GM12878 (cell line): ENCODE results near the gene PPT1. TPM values are rescaled to one million over a fixed set of nuclear protein-coding genes. Genes with fewer than 3 reads are reported as not detected.

ENCODE experiments used
- ATF7 ChIP-seq: fragments of 450-650 bp; IDR thresholded peaks from 2 replicates; pipeline ENCODE4 v1.6.1; 2016; ENCODE audit warnings: low read depth, mild to moderate bottlenecking
- BRCA1 ChIP-seq: IDR thresholded peaks from 2 replicates; pipeline ENCODE4 v1.6.1; 2011; ENCODE audit warnings: low read depth, low read length, improper control_type of control experiment
- CBFB ChIP-seq: IDR thresholded peaks from 2 replicates; pipeline ENCODE4 v1.6.1; 2016; ENCODE audit warnings: antibody characterized with exemption, low read depth
- CUX1 ChIP-seq: IDR thresholded peaks from 2 replicates; pipeline ENCODE4 v1.6.1; 2012; ENCODE audit warnings: improper control_type of control experiment, low read depth, low read length; ENCODE audit not compliant: insufficient replicate concordance
- EGR1 ChIP-seq, 2 experiments: IDR thresholded peaks; 1 replicate in 1 of 2; 2 replicates in 1 of 2; pipeline ENCODE4 v1.6.1; 2011 to 2012; ENCODE audit warnings: low read depth in 2 of 2, low read length in 2 of 2, borderline replicate concordance in 1 of 2, mild to moderate bottlenecking in 1 of 2, moderate library complexity in 1 of 2
- EZH2 ChIP-seq: IDR thresholded peaks from 2 replicates; pipeline ENCODE4 v1.6.1; 2012; ENCODE audit warnings: low read depth, mild to moderate bottlenecking, control low read depth, inconsistent platforms, low read length, borderline replicate concordance; ENCODE audit not compliant: control insufficient read depth
- GABPA ChIP-seq: IDR thresholded peaks from 2 replicates; pipeline ENCODE4 v1.6.1; 2014; ENCODE audit warnings: antibody characterized with exemption, low read depth, mild to moderate bottlenecking, inconsistent platforms
- HSF1 ChIP-seq: fragments of 150-350 bp; IDR thresholded peaks from 2 replicates; pipeline ENCODE4 v1.6.1; 2014; ENCODE audit warnings: mild to moderate bottlenecking, low read depth, low read length
- KAT2A ChIP-seq: conservative IDR thresholded peaks from 2 replicates; pipeline ENCODE4 v1.6.1; 2011; ENCODE audit warnings: low read depth, low read length; ENCODE audit not compliant: control insufficient read depth
- NR2C1 ChIP-seq: fragments of 450-650 bp; IDR thresholded peaks from 2 replicates; pipeline ENCODE4 v1.6.1; 2017; ENCODE audit warnings: antibody characterized with exemption, mild to moderate bottlenecking, moderate library complexity
- NR2F1 ChIP-seq: fragments of 450-650 bp; conservative IDR thresholded peaks from 2 replicates; pipeline ENCODE4 v1.6.1; 2017; ENCODE audit warnings: mild to moderate bottlenecking
- RAD21 ChIP-seq: IDR thresholded peaks from 2 replicates; pipeline ENCODE4 v1.6.1; 2011; ENCODE audit warnings: mild to moderate bottlenecking, low read depth, low read length, moderate library complexity; ENCODE audit not compliant: insufficient read depth
- RAD51 ChIP-seq: fragments of 450-650 bp; IDR thresholded peaks from 2 replicates; pipeline ENCODE4 v1.6.1; 2016; ENCODE audit warnings: moderate library complexity, mild to moderate bottlenecking, inconsistent platforms
- RUNX3 ChIP-seq: IDR thresholded peaks from 2 replicates; pipeline ENCODE4 v1.6.1; 2012; ENCODE audit warnings: low read length, inconsistent platforms
- YY1 ChIP-seq: IDR thresholded peaks from 2 replicates; pipeline ENCODE4 v1.6.1; 2011; ENCODE audit warnings: low read depth, mild to moderate bottlenecking, low read length
- polyA plus RNA-seq, 11 experiments: library from polyadenylated mRNA; depleted of rRNA in 4 of 11; unstranded in 6 of 11; stranded (reverse) in 5 of 11; fragments of >200 nt; fragmentation: Nextera tagmentation in 4 of 11; fragmentation: Illumina TruSeq in 1 of 11; extraction: Ambion mirVana in 4 of 11; extraction: Trizol in 1 of 11; gene quantifications; 1 replicate in 1 of 11; 2 replicates in 10 of 11; pipeline versions ENCODE4 v1.2.1 to v1.2.3, GENCODE V29; 2011 to 2016; ENCODE audit warnings: inconsistent platforms in 2 of 11, missing spikeins in 2 of 11, low read depth in 1 of 11
- total RNA-seq, 4 experiments: library from RNA; depleted of rRNA in 3 of 4; stranded (reverse); fragments of >200 nt in 3 of 4; fragmentation: Illumina TruSeq in 1 of 4; extraction: Trizol in 1 of 4; gene quantifications; 2 replicates each; pipeline versions ENCODE4 v1.2.1 to v1.2.3, GENCODE V29; 2013 to 2021
- TF ChIP-seq, protein P1 (sequence below): fragments of 450-650 bp; IDR thresholded peaks from 2 replicates; pipeline ENCODE4 v1.6.1; 2017; ENCODE audit warnings: mild to moderate bottlenecking

Gene PPT1
- total and polyA plus RNA-seq, 10 of the 15 experiments (the other 5 are each of a cell fraction or from before 2014, with no cell fraction given): 50.4 to 147 (median 103) TPM

- no peak for TF ChIP-seq ATF7
- TF ChIP-seq RAD51: no peak
- TF ChIP-seq, protein P1, sequence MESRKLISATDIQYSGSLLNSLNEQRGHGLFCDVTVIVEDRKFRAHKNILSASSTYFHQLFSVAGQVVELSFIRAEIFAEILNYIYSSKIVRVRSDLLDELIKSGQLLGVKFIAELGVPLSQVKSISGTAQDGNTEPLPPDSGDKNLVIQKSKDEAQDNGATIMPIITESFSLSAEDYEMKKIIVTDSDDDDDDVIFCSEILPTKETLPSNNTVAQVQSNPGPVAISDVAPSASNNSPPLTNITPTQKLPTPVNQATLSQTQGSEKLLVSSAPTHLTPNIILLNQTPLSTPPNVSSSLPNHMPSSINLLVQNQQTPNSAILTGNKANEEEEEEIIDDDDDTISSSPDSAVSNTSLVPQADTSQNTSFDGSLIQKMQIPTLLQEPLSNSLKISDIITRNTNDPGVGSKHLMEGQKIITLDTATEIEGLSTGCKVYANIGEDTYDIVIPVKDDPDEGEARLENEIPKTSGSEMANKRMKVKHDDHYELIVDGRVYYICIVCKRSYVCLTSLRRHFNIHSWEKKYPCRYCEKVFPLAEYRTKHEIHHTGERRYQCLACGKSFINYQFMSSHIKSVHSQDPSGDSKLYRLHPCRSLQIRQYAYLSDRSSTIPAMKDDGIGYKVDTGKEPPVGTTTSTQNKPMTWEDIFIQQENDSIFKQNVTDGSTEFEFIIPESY: no peak
- TF ChIP-seq NR2C1: no peak
- no peak for TF ChIP-seq NR2F1
- no peak for TF ChIP-seq HSF1
- no peak for TF ChIP-seq CBFB
- no peak for TF ChIP-seq EGR1 (IDR thresholded peaks at IDR 0.05; ENCODE audit: borderline replicate concordance in 1 of 2, low read depth in 2 of 2, low read length in 2 of 2)
- TF ChIP-seq YY1: no peak
- TF ChIP-seq BRCA1: no peak
- no peak for TF ChIP-seq EZH2
- no peak for TF ChIP-seq GABPA
- no peak for TF ChIP-seq CUX1
- no peak for TF ChIP-seq KAT2A
- TF ChIP-seq RUNX3: no peak
- TF ChIP-seq RAD21: no peak
- TF ChIP-seq, all 136 proteins: peak for 0
These were observed 36.2 kb upstream of the PPT1 start (continued) for GRCh38 chr1:40133312-40133665.
